A549 (cell line): ENCODE results near the gene CRTC3.

ENCODE experiments used
- TF ChIP-seq, protein P1 (sequence below): fragments of >200 bp; sonication (Bioruptor Twin); formaldehyde crosslinking; IDR thresholded peaks from 3 replicates; pipeline ENCODE4 v1.5.1; 2016
- TF ChIP-seq, protein P2 (sequence below): fragments of 200-600 bp; sonication (generic); IDR thresholded peaks from 2 replicates; pipeline ENCODE4 v1.6.1; 2016; ENCODE audit warnings: antibody characterized with exemption, mild to moderate bottlenecking, moderate library complexity
- TF ChIP-seq, protein P3 (sequence below): IDR thresholded peaks from 2 replicates; pipeline ENCODE4 v1.6.1; 2012

DNA sequence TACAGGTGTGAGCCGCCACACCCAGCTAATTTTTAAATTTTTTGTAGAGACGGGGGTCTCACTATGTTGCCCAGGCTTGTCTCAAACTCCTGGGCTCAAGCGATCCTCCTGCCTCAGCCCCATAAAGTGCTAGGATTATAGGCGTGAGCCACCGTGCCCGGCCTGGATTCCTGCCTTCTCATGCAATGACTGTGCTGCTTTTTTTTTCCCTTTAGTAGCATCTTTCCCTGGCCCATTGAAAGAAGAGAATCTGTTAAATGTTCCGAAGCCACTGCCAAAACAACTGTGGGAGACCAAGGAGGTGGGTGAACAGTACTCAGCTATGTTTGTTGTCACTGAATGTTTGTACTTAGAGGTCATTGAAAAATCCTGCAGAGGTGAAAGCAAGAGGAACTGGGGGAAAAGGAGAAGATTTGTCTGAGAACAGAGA, 88.0 kb downstream of the CRTC3 start:
- TF ChIP-seq, protein P1, sequence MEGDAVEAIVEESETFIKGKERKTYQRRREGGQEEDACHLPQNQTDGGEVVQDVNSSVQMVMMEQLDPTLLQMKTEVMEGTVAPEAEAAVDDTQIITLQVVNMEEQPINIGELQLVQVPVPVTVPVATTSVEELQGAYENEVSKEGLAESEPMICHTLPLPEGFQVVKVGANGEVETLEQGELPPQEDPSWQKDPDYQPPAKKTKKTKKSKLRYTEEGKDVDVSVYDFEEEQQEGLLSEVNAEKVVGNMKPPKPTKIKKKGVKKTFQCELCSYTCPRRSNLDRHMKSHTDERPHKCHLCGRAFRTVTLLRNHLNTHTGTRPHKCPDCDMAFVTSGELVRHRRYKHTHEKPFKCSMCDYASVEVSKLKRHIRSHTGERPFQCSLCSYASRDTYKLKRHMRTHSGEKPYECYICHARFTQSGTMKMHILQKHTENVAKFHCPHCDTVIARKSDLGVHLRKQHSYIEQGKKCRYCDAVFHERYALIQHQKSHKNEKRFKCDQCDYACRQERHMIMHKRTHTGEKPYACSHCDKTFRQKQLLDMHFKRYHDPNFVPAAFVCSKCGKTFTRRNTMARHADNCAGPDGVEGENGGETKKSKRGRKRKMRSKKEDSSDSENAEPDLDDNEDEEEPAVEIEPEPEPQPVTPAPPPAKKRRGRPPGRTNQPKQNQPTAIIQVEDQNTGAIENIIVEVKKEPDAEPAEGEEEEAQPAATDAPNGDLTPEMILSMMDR: no peak
- TF ChIP-seq, protein P2, sequence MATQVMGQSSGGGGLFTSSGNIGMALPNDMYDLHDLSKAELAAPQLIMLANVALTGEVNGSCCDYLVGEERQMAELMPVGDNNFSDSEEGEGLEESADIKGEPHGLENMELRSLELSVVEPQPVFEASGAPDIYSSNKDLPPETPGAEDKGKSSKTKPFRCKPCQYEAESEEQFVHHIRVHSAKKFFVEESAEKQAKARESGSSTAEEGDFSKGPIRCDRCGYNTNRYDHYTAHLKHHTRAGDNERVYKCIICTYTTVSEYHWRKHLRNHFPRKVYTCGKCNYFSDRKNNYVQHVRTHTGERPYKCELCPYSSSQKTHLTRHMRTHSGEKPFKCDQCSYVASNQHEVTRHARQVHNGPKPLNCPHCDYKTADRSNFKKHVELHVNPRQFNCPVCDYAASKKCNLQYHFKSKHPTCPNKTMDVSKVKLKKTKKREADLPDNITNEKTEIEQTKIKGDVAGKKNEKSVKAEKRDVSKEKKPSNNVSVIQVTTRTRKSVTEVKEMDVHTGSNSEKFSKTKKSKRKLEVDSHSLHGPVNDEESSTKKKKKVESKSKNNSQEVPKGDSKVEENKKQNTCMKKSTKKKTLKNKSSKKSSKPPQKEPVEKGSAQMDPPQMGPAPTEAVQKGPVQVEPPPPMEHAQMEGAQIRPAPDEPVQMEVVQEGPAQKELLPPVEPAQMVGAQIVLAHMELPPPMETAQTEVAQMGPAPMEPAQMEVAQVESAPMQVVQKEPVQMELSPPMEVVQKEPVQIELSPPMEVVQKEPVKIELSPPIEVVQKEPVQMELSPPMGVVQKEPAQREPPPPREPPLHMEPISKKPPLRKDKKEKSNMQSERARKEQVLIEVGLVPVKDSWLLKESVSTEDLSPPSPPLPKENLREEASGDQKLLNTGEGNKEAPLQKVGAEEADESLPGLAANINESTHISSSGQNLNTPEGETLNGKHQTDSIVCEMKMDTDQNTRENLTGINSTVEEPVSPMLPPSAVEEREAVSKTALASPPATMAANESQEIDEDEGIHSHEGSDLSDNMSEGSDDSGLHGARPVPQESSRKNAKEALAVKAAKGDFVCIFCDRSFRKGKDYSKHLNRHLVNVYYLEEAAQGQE: no peak
- TF ChIP-seq, protein P3, sequence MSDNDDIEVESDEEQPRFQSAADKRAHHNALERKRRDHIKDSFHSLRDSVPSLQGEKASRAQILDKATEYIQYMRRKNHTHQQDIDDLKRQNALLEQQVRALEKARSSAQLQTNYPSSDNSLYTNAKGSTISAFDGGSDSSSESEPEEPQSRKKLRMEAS: no peak
